HepG2 (cell line): ENCODE data around the gene DTYMK. TPM values are rescaled to one million over a fixed set of nuclear protein-coding genes. Genes with fewer than 3 reads are reported as not detected.

Source experiments
- AGO1 ChIP-seq: fragments of 200-400 bp; formaldehyde crosslinking; IDR thresholded peaks from 2 replicates; pipeline ENCODE4 v1.6.1; 2017; ENCODE audit warnings: mild to moderate bottlenecking, low read depth, low read length, moderate library complexity; ENCODE audit not compliant: poor library complexity, severe bottlenecking
- BCL3 ChIP-seq: sonication (generic); formaldehyde crosslinking; IDR thresholded peaks from 2 replicates; pipeline ENCODE4 v1.5.1; 2020; ENCODE audit warnings: mild to moderate bottlenecking, missing genetic modification reagents, moderate library complexity
- CREB1 ChIP-seq, 2 experiments: fragments of 450-650 bp in 1 of 2; IDR thresholded peaks; 2 replicates each; pipeline ENCODE4 v1.6.1; 2016 to 2017; ENCODE audit warnings: control low read depth in 1 of 2, mild to moderate bottlenecking in 1 of 2, missing compliant biosample characterization in 1 of 2, missing genetic modification characterization in 1 of 2
- GLI4 ChIP-seq: sonication (generic); formaldehyde crosslinking; IDR thresholded peaks from 2 replicates; pipeline ENCODE4 v1.5.1; 2020; ENCODE audit warnings: missing genetic modification reagents, mild to moderate bottlenecking, moderate library complexity, borderline replicate concordance
- HNRNPLL ChIP-seq: fragments of 200-400 bp; formaldehyde crosslinking; IDR thresholded peaks from 2 replicates; pipeline ENCODE4 v1.6.1; 2017; ENCODE audit warnings: mild to moderate bottlenecking, low read depth, low read length; ENCODE audit not compliant: poor library complexity, severe bottlenecking
- IRX3 ChIP-seq: sonication (generic); formaldehyde crosslinking; IDR thresholded peaks from 2 replicates; pipeline ENCODE4 v1.8.1; 2023; ENCODE audit warnings: mild to moderate bottlenecking, low read depth, missing genetic modification reagents, borderline replicate concordance
- KAT7 ChIP-seq: IDR thresholded peaks from 2 replicates; pipeline ENCODE4 v1.6.1; 2018; ENCODE audit warnings: borderline replicate concordance, missing compliant biosample characterization
- NFKBIZ ChIP-seq: IDR thresholded peaks from 2 replicates; pipeline ENCODE4 v1.6.1; 2018; ENCODE audit warnings: missing genetic modification reagents, missing compliant biosample characterization
- RBFOX2 ChIP-seq: fragments of 200-400 bp; formaldehyde crosslinking; IDR thresholded peaks from 2 replicates; pipeline ENCODE4 v1.6.1; 2017; ENCODE audit warnings: low read depth, mild to moderate bottlenecking, low read length
- TIGD3 ChIP-seq: sonication (generic); formaldehyde crosslinking; IDR thresholded peaks from 2 replicates; pipeline ENCODE4 v1.5.1; 2020; ENCODE audit warnings: mild to moderate bottlenecking, missing genetic modification reagents, borderline replicate concordance
- TMF1 ChIP-seq: sonication (generic); formaldehyde crosslinking; IDR thresholded peaks from 2 replicates; pipeline ENCODE4 v1.8.1; 2022; ENCODE audit warnings: low read depth, missing genetic modification reagents
- TOPORS ChIP-seq: sonication (generic); formaldehyde crosslinking; IDR thresholded peaks from 2 replicates; pipeline ENCODE4 v1.8.0; 2023; ENCODE audit warnings: mild to moderate bottlenecking, missing genetic modification reagents
- polyA plus RNA-seq, 8 experiments: library from polyadenylated mRNA; depleted of rRNA in 3 of 8; stranded (reverse) in 7 of 8; unstranded in 1 of 8; fragments of >200 nt; fragmentation: Illumina TruSeq in 4 of 8; extraction: Trizol in 4 of 8; gene quantifications; 2 replicates each; pipeline versions ENCODE4 v1.2.1 to v1.2.3, GENCODE V29; 2011 to 2016; ENCODE audit warnings: low read depth in 4 of 8, missing spikeins in 1 of 8, mixed read lengths in 1 of 8; ENCODE audit not compliant: insufficient read depth in 1 of 8
- total RNA-seq, 5 experiments: library from RNA; depleted of rRNA; stranded (reverse); fragments of >200 nt; fragmentation: Illumina TruSeq; extraction: Trizol; gene quantifications; 2 replicates each; pipeline ENCODE4 v1.2.3, GENCODE V29; 2016; ENCODE audit warnings: low read depth in 1 of 5
- TF ChIP-seq, protein P1 (sequence below): sonication (generic); formaldehyde crosslinking; conservative IDR thresholded peaks from 2 replicates; pipeline ENCODE4 v1.8.0; 2022; ENCODE audit warnings: mild to moderate bottlenecking, moderate library complexity, missing genetic modification reagents
- TF ChIP-seq, protein P2 (sequence below): sonication (generic); formaldehyde crosslinking; IDR thresholded peaks from 2 replicates; pipeline ENCODE4 v1.8.0; 2022; ENCODE audit warnings: missing genetic modification reagents, mild to moderate bottlenecking, borderline replicate concordance

The DTYMK gene
- total and polyA plus RNA-seq, 2 of the 13 experiments (the other 11 are each of a cell fraction or from before 2014, with no cell fraction given), result 57.5 to 134 TPM

- TF ChIP-seq TIGD3 (CRISPR knock-in tag) (no peak), TOPORS (CRISPR knock-in tag) (0 out of 2 replicates have a peak, but pooled peaks have one; percentile 40), AGO1 (peak; percentile 14), HNRNPLL (peak; percentile 1), IRX3 (CRISPR knock-in tag) (0 out of 2 replicates have a peak, but pooled peaks have one; percentile 45), TMF1 (peak; percentile 20; the same call in 1 of the 2 replicates), RBFOX2 (peak; percentile 26), KAT7 (CRISPR knock-in tag) (peak; percentile 5; the same call in 1 of the 2 replicates), CREB1 (IDR thresholded peaks at IDR 0.05) (peak; percentile 86), CREB1 (CRISPR knock-in tag; IDR thresholded peaks at IDR 0.05) (no peak), NFKBIZ (0 out of 2 replicates have a peak, but pooled peaks have one; percentile 4), GLI4 (no peak), BCL3 (peak; percentile 49; the same call in 1 of the 2 replicates)
- TF ChIP-seq, protein P1, sequence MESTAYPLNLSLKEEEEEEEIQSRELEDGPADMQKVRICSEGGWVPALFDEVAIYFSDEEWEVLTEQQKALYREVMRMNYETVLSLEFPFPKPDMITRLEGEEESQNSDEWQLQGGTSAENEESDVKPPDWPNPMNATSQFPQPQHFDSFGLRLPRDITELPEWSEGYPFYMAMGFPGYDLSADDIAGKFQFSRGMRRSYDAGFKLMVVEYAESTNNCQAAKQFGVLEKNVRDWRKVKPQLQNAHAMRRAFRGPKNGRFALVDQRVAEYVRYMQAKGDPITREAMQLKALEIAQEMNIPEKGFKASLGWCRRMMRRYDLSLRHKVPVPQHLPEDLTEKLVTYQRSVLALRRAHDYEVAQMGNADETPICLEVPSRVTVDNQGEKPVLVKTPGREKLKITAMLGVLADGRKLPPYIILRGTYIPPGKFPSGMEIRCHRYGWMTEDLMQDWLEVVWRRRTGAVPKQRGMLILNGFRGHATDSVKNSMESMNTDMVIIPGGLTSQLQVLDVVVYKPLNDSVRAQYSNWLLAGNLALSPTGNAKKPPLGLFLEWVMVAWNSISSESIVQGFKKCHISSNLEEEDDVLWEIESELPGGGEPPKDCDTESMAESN (CRISPR knock-in tag), result no peak
- TF ChIP-seq, protein P2, sequence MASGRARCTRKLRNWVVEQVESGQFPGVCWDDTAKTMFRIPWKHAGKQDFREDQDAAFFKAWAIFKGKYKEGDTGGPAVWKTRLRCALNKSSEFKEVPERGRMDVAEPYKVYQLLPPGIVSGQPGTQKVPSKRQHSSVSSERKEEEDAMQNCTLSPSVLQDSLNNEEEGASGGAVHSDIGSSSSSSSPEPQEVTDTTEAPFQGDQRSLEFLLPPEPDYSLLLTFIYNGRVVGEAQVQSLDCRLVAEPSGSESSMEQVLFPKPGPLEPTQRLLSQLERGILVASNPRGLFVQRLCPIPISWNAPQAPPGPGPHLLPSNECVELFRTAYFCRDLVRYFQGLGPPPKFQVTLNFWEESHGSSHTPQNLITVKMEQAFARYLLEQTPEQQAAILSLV (CRISPR knock-in tag), result no peak
These were observed 48.6 kb downstream of the DTYMK start (continued) for GRCh38 chr2:241637795-241638660.
